CD4-positive, CD25-positive, alpha-beta regulatory T cell (primary cell): ENCODE data around the gene KCNJ5. TPM values are rescaled to one million over a fixed set of nuclear protein-coding genes. Genes with fewer than 3 reads are reported as not detected.

Source experiments
- ATAC-seq, 2 donors: fragments of 150-1000 bp; cut with Tn5 transposase; one replicate each; pipeline ENCODE4 v1.10.0; 2021; ENCODE audit warnings: low read depth in 2 of 2, moderate number of reproducible peaks in 2 of 2, moderate library complexity in 1 of 2
- DNase-seq, 3 donors: peaks; one replicate each; pipeline versions ENCODE4 v3.0.0 to v3.0.0-alpha.2; 2012 to 2022; ENCODE audit warnings: mixed read lengths in 1 of 3
- H3K27ac ChIP-seq: one replicate; pipeline ENCODE4 v1.7.0; 2013; ENCODE audit warnings: mild to moderate bottlenecking, low read length; ENCODE audit not compliant: insufficient read depth, poor library complexity, severe bottlenecking
- H3K27me3 ChIP-seq: one replicate; pipeline ENCODE4 v1.7.0; 2013; ENCODE audit warnings: low read length; ENCODE audit not compliant: control insufficient read depth, insufficient read depth
- H3K36me3 ChIP-seq: one replicate; pipeline ENCODE4 v1.7.0; 2013; ENCODE audit warnings: mild to moderate bottlenecking, low read length, moderate library complexity; ENCODE audit not compliant: control insufficient read depth, insufficient read depth
- H3K4me1 ChIP-seq: 2 replicates; pipeline ENCODE4 v1.7.0; 2013; ENCODE audit warnings: mild to moderate bottlenecking, low read length; ENCODE audit not compliant: insufficient read depth, control insufficient read depth, poor library complexity, severe bottlenecking
- H3K4me3 ChIP-seq: one replicate; pipeline ENCODE4 v1.7.0; 2013; ENCODE audit warnings: low read depth, mild to moderate bottlenecking, low read length, moderate library complexity
- H3K9me3 ChIP-seq, 2 experiments: 1 replicate in 1 of 2; 2 replicates in 1 of 2; pipeline ENCODE4 v1.7.0; 2013; ENCODE audit warnings: low read length in 2 of 2, mild to moderate bottlenecking in 1 of 2, moderate library complexity in 1 of 2; ENCODE audit not compliant: control insufficient read depth in 2 of 2
- H3K27ac Mint-ChIP-seq, 3 donors: one replicate each; pipeline ENCODE4 v1.8.0; 2020 to 2022; ENCODE audit warnings: mild to moderate bottlenecking in 3 of 3, mixed read lengths in 3 of 3, moderate library complexity in 2 of 3
- H3K27me3 Mint-ChIP-seq: one replicate; pipeline ENCODE4 v1.8.0; 2022; ENCODE audit warnings: mild to moderate bottlenecking, mixed read lengths
- H3K36me3 Mint-ChIP-seq: one replicate; pipeline ENCODE4 v1.8.0; 2020; ENCODE audit warnings: mixed read lengths
- H3K4me1 Mint-ChIP-seq, 4 donors: one replicate each; pipeline ENCODE4 v1.8.0; 2020 to 2022; ENCODE audit warnings: mixed read lengths in 4 of 4, mild to moderate bottlenecking in 1 of 4
- H3K4me3 Mint-ChIP-seq, 4 donors: one replicate each; pipeline ENCODE4 v1.8.0; 2020 to 2022; ENCODE audit warnings: mild to moderate bottlenecking in 4 of 4, mixed read lengths in 4 of 4, moderate library complexity in 3 of 4
- H3K9me3 Mint-ChIP-seq, 7 donors: one replicate each; pipeline ENCODE4 v1.8.0; 2020 to 2022; ENCODE audit warnings: mixed read lengths in 7 of 7, mild to moderate bottlenecking in 3 of 7, moderate library complexity in 2 of 7
- polyA plus RNA-seq, 4 donors: library from polyadenylated mRNA; unstranded; fragments of 300-500 nt; fragmentation: Illumina TruSeq; gene quantifications; one replicate each; pipeline ENCODE4 v1.2.3, GENCODE V29; 2021
- total RNA-seq: library from RNA; stranded (reverse); gene quantifications from one replicate; pipeline ENCODE4 v1.2.3, GENCODE V29; 2022

KCNJ5 gene
- total and polyA plus RNA-seq, 5 donors from 2014 or later = not detected

DNA sequence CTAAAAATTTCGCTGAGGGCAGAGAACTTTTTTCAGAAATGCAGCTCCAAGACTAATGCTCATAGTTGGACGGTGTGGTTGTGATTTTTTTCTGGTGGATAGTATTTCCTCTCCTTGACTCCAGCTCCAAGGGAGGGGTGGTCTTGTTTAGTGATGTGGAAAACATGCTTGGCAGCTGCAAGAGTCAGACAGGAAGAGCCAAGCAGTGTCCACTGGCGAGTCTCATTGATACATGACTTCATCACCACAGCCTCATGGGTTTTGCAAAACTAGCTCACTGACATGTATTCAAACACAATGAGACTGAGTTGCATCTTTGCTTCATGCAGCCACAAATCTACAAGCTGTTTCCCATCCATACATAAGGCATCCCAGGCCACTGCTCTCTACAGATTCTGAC lies 16.7 kb upstream of the KCNJ5 start:
- Mint-ChIP-seq H3K27ac (no peak overlapping the region), H3K4me3 (no peak overlapping the region), H3K36me3 (no peaks in the 10 kb centered on the region), H3K9me3 (peaks cover 0 to 2% (median 0%) of the 10 kb centered on the region in 7 donors), H3K27me3 (peaks cover 38% of the 10 kb centered on the region), H3K4me1 (peaks cover 0 to 1% (median 0%) of the 10 kb centered on the region in 4 donors)
- H3K9me3 ChIP-seq = no peaks in the 10 kb centered on the region
- no peaks in the 10 kb centered on the region for H3K4me1 ChIP-seq
- no peaks in the 10 kb centered on the region for H3K27me3 ChIP-seq
- H3K4me3 ChIP-seq = no peak overlapping the region
- no peaks in the 10 kb centered on the region for H3K36me3 ChIP-seq
- H3K27ac ChIP-seq = no peak overlapping the region
- no peak for DNase-seq
- ATAC-seq = no peak

DNA sequence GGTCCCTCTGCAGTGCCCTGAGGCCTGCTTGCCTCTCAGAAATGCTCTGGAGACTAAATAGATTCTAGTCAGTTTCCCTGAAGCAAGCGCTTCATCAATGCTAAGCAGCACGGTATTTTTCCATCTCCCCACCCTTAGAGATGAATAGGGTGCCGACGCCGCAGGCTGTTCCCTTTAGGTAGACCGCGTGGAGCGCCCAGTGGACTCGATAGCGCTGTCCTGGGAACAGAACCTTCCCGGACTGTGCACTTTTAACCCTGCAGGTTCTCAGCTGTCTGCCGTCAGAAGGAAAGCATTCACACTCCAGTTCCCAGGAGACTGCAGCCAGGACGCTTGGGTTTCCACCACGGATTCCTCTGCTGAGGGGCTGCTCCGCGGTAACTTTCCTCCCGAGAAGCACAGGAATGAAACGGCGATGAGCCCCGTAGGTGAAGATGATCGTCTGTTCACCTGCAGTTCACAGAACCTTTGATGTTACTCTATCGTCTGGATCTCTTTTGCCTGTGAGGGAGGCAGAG lies 15.0 kb upstream of the KCNJ5 start:
- H3K4me1 ChIP-seq = no peaks in the 10 kb centered on the region
- no peak for ATAC-seq
- Mint-ChIP-seq H3K27me3 (peaks cover 40% of the 10 kb centered on the region), H3K36me3 (no peaks in the 10 kb centered on the region), H3K9me3 (peaks cover 0 to 2% (median 0%) of the 10 kb centered on the region in 7 donors), H3K27ac (no peak overlapping the region), H3K4me1 (peaks cover 0 to 1% (median 0%) of the 10 kb centered on the region in 4 donors), H3K4me3 (no peak overlapping the region)
- H3K27me3 ChIP-seq = no peaks in the 10 kb centered on the region
- no peak for DNase-seq
- H3K9me3 ChIP-seq = no peaks in the 10 kb centered on the region
- H3K27ac ChIP-seq = no peak overlapping the region
- H3K4me3 ChIP-seq = no peak overlapping the region
- no peaks in the 10 kb centered on the region for H3K36me3 ChIP-seq

DNA sequence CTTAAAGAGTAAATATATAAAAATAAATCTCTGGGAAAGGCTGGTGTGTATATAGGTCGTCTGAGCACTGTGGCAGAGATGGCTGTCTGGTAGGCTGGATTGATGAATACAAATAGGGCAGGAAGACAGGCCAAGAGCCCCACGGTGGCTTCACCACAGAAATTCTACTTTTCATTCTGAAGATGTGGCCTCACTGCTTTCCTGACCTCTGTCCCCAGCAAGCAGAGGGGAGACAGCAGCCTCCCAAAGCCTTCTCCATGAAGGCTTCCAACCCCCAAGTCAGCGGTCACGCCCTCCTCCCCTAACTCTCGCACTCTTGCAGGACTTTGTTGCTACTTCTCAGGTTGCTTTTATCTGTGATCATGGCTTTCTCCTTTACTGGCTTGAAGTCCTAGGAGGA lies 13.4 kb upstream of the KCNJ5 start:
- Mint-ChIP-seq H3K4me1 (peaks cover 0 to 1% (median 0%) of the 10 kb centered on the region in 4 donors), H3K27me3 (peaks cover 48% of the 10 kb centered on the region), H3K9me3 (no peaks in the 10 kb centered on the region), H3K4me3 (no peak overlapping the region), H3K36me3 (no peaks in the 10 kb centered on the region), H3K27ac (no peak overlapping the region)
- H3K27me3 ChIP-seq = peaks cover 1% of the 10 kb centered on the region
- no peak overlapping the region for H3K27ac ChIP-seq
- no peaks in the 10 kb centered on the region for H3K36me3 ChIP-seq
- ATAC-seq = no peak
- no peaks in the 10 kb centered on the region for H3K9me3 ChIP-seq
- no peak for DNase-seq
- H3K4me1 ChIP-seq = no peaks in the 10 kb centered on the region
- H3K4me3 ChIP-seq = no peak overlapping the region

DNA sequence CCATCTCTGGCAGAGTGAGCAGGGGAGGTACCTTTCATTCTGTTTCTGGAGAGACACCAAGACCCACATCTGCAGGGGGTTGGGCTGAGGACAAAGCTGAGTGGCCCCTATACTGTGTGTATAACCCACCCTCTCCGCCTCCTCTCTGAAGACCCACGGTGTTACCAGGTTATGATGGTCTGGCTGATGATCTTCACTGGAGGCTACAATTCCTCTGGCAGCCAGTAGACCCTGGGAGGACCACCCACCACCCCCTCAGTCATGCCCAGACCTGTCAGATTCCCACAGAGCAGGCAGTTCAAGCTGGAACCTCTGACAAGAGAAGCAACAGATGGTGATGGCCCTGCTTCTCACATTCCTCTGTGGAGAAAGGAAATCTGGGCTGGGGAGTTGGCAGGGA lies 12.7 kb upstream of the KCNJ5 start:
- no peaks in the 10 kb centered on the region for H3K36me3 Mint-ChIP-seq
- no peaks in the 10 kb centered on the region for H3K9me3 ChIP-seq
- H3K4me3 ChIP-seq = no peak overlapping the region
- H3K36me3 ChIP-seq = no peaks in the 10 kb centered on the region
- no peak overlapping the region for H3K27ac ChIP-seq
- no peaks in the 10 kb centered on the region for H3K4me1 ChIP-seq
- H3K27ac Mint-ChIP-seq = peak overlapping the region in 1 of 3 donors; percentile 5
- H3K9me3 Mint-ChIP-seq = no peaks in the 10 kb centered on the region
- no peak overlapping the region for H3K4me3 Mint-ChIP-seq
- peaks cover 46% of the 10 kb centered on the region for H3K27me3 Mint-ChIP-seq
- no peaks in the 10 kb centered on the region for H3K4me1 Mint-ChIP-seq
- DNase-seq (no peak), ATAC-seq (no peak)
- peaks cover 1% of the 10 kb centered on the region for H3K27me3 ChIP-seq

DNA sequence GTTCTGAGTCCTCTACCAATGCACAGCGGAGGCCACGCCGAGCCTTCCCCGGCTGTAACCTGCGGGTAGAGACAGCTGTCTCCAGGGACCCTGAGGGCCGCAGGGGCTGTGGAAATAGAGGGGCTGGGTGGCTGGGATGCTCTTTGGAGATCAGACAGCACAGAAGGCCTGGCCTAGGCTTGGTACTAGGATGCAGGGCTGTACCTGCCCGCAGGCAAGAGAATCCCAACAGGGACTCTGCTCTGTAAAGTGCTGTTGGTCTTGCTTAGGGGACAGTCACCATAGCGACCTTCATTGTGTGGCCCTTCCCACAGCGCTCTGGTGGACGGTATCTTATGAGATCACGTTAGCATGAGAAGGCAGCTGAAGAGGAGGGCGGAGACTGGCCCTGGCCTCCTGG lies 11.3 kb upstream of the KCNJ5 start:
- no peak for DNase-seq
- peaks cover 48% of the 10 kb centered on the region for H3K27me3 Mint-ChIP-seq
- Histone ChIP-seq H3K9me3 (no peaks in the 10 kb centered on the region), H3K4me1 (no peaks in the 10 kb centered on the region), H3K36me3 (no peaks in the 10 kb centered on the region), H3K27ac (no peak overlapping the region), H3K27me3 (peaks cover 6% of the 10 kb centered on the region), H3K4me3 (no peak overlapping the region)
- H3K27ac Mint-ChIP-seq = no peak overlapping the region
- no peak overlapping the region for H3K4me3 Mint-ChIP-seq
- H3K4me1 Mint-ChIP-seq = peaks cover 0 to 2% (median 0%) of the 10 kb centered on the region in 4 donors
- no peaks in the 10 kb centered on the region for H3K9me3 Mint-ChIP-seq
- no peaks in the 10 kb centered on the region for H3K36me3 Mint-ChIP-seq
- no peak for ATAC-seq

DNA sequence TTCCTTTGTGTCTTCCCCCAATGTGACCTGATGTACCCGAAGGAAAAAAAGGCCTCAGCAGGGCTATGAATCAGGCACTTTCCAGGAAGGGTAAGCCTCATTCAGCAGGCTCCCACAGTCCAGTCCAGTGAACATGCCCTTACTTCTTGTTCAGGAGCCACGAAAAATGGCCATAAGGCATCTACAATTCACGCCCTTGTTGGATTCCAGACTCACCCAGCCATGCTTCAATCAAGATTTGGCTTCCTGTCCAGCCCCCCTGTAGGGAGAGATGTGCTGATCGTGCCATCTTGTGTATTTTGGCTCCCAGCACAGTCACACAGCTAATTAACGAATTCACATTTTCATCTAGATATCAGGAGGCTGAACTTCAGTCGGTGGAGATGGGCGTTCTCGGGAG lies 9.9 kb upstream of the KCNJ5 start:
- H3K4me3 ChIP-seq = no peak overlapping the region

DNA sequence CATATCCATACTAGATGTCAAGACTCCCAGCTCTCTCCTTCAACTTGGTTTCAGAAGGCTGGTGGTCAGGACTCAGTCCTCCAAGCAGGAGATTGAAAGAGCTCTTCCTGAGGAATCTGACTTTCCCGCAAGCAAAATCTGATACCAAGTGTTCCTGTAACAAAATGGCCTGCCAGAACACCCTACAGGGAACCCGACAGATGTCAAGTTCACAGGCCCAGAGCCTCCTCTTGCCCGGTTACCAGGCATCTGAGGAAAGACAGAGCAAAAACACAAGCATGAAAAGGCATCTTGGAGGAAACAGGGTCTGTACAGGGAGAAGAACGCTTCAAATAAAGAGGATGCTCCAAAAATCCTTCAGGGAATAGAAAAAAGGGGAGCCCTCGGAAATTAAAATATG lies 8.7 kb upstream of the KCNJ5 start:
- Histone ChIP-seq H3K36me3 (no peaks in the 10 kb centered on the region), H3K9me3 (no peaks in the 10 kb centered on the region), H3K4me1 (no peaks in the 10 kb centered on the region), H3K27me3 (peaks cover 16% of the 10 kb centered on the region), H3K4me3 (no peak overlapping the region), H3K27ac (no peak overlapping the region)
- no peak overlapping the region for H3K4me3 Mint-ChIP-seq
- no peak for ATAC-seq
- H3K27me3 Mint-ChIP-seq = peaks cover 55% of the 10 kb centered on the region
- H3K4me1 Mint-ChIP-seq = peaks cover 0 to 7% (median under 1%) of the 10 kb centered on the region in 4 donors
- no peaks in the 10 kb centered on the region for H3K9me3 Mint-ChIP-seq
- H3K36me3 Mint-ChIP-seq = no peaks in the 10 kb centered on the region
- no peak overlapping the region for H3K27ac Mint-ChIP-seq
- DNase-seq = no peak

More for the DNA sequence above, 9.9 kb upstream of the KCNJ5 start:
- Histone ChIP-seq H3K36me3 (no peaks in the 10 kb centered on the region), H3K27me3 (peaks cover 16% of the 10 kb centered on the region), H3K27ac (no peak overlapping the region), H3K4me1 (no peaks in the 10 kb centered on the region), H3K9me3 (no peaks in the 10 kb centered on the region)
- Mint-ChIP-seq H3K27me3 (peaks cover 52% of the 10 kb centered on the region), H3K36me3 (no peaks in the 10 kb centered on the region), H3K4me3 (no peak overlapping the region), H3K27ac (no peak overlapping the region), H3K4me1 (peaks cover 0 to 2% (median 0%) of the 10 kb centered on the region in 4 donors), H3K9me3 (no peaks in the 10 kb centered on the region)
- no peak for DNase-seq
- no peak for ATAC-seq

DNA sequence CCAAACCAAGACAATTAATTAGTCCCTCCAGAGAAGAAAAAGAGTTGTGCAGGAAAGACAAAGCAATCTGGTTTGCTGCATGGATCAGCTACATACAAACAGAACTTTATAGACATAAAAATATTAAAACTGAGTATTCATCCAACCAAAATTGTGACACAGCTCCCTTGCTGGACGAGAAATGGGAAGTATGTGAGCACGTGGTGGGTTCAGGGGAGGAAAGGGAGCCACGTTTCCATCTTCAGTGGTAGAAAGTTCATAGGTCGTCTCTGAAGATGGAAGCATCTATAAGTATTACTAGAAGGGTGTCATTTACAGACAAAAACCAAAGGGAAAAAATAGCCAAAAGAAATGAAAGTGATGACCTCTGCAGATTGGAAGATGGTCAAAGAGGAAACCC lies 7.1 kb upstream of the KCNJ5 start:
- Mint-ChIP-seq H3K9me3 (no peaks in the 10 kb centered on the region), H3K4me3 (no peak overlapping the region), H3K27me3 (peaks cover 64% of the 10 kb centered on the region)

More for the DNA sequence above, 7.1 kb upstream of the KCNJ5 start:
- peaks cover 0 to 7% (median under 1%) of the 10 kb centered on the region in 4 donors for H3K4me1 Mint-ChIP-seq
- ATAC-seq (no peak), DNase-seq (no peak)
- Histone ChIP-seq H3K27me3 (peaks cover 24% of the 10 kb centered on the region), H3K27ac (no peak overlapping the region), H3K36me3 (no peaks in the 10 kb centered on the region), H3K9me3 (no peaks in the 10 kb centered on the region), H3K4me3 (no peak overlapping the region), H3K4me1 (no peaks in the 10 kb centered on the region)
- H3K36me3 Mint-ChIP-seq = peaks cover 5% of the 10 kb centered on the region
- no peak overlapping the region for H3K27ac Mint-ChIP-seq
